ENCODE data around the gene KCNH1.
"Not testable (repeated sequence)": the region's sequence is repeated elsewhere in the genome, so short reads cannot be mapped to it uniquely, and the experiment has no call there.

The KCNH1 gene

DNA sequence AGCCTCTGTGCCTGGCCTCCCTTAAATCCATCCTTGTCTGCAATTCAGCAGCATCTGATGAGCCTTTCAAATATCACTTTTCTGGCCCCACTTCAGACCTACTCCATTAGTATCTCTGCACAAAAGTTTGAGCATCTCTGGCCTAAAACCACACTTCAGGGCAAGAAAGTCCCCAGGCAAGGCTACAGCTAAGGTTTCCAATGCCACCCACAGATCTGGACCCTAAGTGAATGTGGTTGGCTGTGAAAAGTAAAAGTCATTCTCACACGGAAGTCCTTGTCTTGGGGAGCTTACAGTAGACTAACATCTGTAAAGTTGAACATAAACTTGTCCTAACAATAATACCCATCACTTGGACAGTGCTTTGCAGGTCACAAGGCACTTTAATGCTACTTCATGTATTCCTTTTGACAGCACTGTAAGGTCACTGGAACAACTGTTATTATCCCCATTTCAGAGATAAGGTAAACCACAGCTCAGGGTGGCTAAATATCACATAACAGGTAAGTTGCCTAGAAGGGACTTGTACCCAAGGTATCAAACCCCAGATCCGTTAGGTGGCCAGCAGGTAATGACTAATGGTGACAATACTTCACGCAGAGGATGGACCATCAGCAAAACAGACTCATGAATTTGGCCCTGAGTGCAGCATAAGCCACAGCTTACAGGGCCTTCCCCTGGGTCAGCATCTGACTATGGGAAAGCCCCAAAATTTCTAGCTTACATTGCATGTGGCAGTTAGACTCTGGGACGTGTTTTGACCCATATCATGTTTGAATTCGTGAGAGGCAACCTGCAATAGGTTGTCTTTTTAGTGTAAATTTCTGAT lies 449.3 kb downstream of the KCNH1 start:
- no peak for DNase-seq (ENCODE audit: low spot score)

DNA sequence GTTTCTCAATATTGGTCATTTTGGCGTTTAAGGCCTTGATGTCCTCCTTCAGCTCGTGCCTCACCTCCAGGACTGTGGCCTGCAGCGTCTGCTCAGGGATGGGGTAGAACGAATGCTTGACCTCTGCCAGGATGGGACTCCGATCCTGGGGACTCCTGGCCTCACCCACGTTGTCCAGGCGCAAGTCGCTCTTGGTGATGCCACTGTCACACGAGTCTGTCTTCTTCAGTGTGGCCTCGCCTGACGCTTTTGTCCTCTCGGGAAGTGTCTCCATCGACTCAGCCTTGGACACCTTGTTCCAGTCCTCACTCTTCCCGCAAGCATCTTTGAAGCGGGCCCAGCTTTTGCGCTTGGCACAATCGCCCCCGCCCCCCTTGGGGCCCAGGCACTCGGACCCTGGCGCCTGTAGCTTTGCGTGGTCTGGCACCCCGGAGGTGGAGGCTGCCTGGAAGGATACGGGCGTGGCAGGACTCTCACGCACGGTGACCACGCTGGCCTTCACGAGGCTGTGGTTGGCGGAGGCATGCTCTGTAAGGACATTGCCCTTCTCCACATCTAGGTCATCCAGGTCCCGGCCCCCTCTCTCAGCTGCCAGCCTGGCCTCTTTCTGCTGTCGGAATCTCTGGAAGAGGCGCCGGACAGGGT lies 450.4 kb downstream of the KCNH1 start:
- DNase-seq (ENCODE audit: low spot score) = no peak

DNA sequence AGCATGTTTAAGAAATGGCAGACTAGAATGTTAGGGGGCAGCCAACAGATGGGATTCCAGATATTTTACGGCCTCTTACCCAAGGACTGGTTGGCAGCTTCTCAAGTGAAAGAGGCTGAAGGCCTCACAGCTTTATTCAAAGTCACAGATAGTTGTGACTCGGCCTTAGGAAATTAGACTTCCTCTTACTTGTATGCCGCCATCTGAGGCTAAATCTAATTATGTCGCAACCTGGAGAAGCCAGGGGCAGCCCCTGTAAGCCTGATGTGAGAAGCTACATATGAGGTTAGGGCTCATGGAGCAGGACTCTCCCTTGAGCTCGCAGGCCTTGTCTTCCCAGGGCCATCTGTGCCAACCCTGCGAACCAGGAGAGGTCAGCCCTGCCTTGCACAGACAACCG lies 452.8 kb downstream of the KCNH1 start:
- DNase-seq (ENCODE audit: low spot score) = no peak

DNA sequence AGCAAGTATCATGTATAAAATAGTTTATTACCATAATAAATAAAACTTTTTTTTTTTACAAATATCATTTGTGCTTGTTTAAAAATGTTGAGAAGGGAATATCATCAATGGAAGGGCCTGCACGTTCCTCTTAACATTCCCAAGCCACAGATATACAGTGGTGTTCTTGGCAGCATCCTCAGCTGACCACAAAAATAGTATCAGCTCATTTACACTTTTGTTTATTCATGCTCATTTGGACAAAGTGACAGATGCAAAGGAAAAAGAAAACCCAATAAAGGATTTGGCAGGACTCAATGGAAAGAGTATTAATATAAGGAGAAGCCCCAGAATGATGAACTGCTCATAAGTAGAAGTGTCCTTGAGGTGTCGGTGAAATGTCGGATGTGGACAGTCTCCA lies 455.6 kb downstream of the KCNH1 start:
- DNase-seq (ENCODE audit: low spot score) = no peak

DNA sequence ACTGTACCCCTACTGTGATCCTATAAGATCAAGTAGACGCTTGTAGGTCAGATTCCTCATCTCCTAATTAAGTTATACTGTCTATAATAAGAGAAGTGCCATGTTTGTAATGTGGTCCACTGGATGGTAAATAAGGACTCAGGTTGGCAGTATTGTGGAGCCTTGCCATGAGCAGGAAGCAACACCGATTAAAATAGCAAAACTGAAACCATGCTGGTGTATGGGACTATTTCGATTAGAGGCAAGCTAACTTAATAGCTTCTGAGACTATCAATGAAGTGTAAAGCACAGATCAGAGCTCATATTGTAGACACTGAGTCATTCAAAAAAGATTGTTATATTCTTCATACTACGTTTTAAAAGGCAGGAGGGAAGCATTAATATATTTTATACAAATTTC lies 456.4 kb downstream of the KCNH1 start:
- DNase-seq (ENCODE audit: low spot score) = no peak

DNA sequence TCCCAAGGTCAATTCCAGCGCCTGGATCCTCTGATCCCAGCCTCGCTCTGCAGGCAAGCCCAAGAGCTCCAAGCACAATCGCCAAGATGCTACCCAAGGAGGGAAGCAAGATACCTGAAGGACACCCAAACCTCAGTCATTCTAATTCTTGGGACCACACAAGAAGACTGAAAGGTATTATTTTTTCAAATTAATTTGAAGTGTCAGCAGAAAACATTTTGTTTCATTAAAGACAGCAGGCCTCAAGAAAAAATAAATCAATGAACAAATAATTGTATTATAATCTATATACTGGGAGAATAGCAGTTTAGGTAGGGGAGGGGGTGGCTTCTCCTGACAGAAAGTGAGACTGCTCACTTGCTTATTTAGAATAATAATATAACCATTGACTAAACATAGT lies 457.4 kb downstream of the KCNH1 start:
- no peak for DNase-seq (ENCODE audit: low spot score)

DNA sequence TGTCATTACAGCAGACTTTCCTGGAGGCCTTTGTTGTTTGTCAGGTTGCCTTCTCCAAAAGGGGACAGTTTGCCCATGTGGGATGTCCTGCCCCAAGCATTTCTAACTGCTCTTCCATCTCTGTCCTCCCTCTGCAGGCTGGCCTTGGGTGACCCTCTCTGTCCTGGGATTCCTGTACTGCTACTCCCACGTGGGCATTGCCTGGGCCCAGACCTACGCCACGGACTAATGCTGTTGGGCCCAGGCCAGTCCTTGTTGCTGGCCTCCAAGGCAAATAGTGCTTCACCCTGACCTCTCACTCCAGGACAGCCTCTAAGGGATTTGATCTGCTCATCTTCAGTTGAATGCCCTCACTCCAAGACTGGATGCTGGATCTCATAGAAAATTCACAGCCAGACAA lies 459.8 kb downstream of the KCNH1 start:
- no peak for DNase-seq (ENCODE audit: low spot score)

DNA sequence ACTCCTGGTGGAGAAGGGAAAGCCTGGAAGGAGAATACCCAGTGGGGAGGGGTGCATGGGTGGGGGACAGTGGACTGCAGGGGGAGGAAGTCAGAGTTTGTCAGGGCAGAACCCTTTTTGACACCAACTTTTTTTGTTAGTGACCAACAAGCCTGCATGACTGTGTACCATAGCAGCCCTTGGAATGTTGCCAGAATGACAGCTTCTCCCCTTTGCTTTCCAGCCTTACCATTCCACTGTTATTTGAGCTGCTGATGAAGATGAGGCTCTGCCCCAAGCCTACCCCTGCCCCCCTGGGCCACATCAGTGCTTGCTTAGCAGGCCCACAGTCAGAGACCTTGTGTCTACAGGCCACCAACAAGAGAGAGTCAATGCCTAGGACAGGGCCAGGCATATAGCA lies 464.0 kb downstream of the KCNH1 start:
- no peak for DNase-seq (ENCODE audit: low spot score)

DNA sequence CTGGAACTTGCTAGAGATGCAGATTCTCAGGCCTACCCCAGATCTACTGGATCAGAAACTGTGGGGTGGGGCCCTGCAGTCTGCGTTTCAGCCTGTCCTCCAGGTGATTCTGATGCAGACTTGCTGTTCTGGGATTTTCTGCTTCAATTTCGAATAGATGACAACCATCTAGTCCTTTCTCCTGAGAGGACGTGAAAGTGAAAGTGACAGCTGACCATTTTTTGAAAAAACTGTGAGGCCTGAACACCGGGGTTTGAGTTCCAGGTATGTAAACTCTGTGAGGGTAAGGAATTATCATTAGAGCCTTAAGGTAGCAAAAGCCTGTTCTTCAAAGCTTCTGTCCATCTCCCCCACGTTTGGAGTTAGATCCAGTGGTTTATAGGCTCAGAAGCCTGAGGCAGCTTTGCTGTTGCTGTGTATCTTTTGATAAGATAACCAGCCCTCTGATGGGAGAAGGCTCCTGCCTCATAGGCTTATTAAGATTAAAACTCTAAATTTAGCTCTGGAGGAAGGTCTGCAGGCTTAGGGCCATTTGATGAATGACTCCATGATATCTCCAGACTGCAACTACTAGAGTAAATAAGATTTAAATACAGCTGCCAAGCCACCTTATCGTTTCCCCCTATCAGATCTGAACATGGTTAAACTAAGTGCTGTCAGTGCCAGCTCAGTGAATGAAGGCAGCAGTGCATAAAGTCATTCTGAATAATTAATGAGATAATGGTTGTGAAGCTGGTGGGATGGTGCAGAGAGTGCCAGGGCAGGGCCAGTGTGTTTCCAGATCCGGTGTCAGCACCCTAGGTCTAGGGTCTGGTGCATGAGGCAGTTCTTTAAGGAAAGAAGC lies 470.0 kb downstream of the KCNH1 start:
- no peak for DNase-seq (ENCODE audit: low spot score)

DNA sequence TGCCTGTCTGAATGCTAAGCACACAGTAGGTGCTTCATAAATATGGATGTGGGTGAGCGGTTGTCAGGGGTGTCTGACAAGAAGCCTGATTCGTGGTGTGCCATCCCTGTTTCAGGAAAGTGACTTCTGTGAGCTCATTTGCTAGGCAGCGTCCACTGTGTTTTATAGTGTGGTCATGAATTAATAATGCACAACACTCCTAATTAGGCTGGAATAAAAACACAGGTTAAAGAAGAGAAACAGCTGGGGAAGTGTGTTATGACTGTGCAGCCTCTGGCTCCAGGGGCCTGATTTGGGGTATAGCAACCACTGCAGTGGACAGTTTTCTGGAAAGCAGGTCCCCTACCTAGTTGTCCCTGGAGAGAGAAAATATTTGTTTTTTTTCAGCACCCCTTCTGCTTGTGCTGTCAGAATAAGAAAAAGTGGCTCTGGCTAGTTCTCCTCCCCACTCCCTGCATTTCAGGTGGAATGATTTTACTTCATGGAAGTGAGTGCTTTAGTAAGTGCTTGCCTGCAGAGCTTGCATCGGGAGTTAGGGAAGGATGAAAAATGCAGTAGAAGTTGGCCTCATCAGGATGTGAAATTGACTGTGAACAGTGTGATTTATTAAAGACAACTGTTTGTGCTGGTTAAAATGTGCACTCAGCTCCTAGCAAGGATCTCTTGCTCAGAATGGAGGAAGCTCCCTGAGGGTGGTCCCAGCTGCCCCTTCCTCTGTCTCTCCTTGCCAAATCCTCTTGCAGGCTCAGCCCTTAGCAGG lies 471.5 kb downstream of the KCNH1 start:
- no peak for DNase-seq (ENCODE audit: low spot score)

DNA sequence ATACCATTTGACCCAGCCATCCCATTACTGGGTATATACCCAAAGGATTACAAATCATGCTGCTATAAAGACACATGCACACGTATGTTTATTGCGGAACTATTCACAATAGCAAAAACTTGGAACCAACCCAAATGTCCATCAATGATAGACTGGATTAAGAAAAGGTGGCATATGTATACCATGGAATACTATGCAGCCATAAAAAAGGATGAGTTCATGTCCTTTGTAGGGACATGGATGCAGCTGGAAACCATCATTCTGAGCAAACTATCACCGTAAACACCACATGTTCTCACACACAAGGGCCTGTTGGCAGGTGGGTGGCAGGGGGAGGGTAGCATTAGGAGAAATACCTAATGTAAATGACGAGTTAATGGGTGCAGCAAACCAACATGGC lies 472.4 kb downstream of the KCNH1 start:
- DNase-seq (ENCODE audit: low spot score) = not testable (repeated sequence)

DNA sequence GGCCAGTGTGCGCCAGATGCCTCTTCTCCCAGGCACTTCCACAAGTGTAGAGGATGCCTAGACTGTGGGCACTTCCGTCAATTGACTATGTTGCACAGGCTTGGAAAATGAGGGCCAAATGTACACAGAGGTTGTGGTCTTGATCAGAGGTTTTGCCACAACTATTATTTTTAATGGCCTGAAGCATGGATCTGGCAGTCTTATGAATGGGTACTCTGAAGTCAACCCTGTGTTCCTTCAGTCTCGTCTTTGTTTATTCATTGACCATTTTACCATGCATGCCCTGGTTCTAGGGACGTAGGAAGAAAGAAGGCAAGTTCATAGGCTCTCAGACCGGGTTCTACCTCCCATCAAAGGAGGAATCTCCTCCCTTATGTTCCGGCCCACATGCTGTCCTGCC lies 476.1 kb downstream of the KCNH1 start:
- no peak for DNase-seq (ENCODE audit: low spot score)

DNA sequence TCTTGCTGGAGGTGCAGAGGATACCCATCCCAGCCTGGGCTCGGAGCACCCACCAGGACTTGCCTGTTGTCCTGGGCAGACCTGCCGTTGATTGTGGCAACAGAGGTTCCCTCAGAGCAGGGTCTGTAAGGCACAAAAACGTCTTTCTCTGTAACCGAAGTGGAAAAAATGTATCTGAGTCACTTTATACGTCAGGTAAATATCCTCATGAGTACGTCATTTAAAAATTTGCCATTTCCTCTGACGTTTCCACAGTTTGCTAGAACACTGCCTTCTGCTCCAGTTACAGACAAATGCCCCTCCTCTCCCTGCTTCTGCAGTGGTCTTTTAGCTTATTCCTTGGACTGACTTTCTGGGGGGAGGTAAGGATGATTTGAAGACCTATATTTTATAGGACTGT lies 478.4 kb downstream of the KCNH1 start:
- DNase-seq (ENCODE audit: low spot score) = no peak

DNA sequence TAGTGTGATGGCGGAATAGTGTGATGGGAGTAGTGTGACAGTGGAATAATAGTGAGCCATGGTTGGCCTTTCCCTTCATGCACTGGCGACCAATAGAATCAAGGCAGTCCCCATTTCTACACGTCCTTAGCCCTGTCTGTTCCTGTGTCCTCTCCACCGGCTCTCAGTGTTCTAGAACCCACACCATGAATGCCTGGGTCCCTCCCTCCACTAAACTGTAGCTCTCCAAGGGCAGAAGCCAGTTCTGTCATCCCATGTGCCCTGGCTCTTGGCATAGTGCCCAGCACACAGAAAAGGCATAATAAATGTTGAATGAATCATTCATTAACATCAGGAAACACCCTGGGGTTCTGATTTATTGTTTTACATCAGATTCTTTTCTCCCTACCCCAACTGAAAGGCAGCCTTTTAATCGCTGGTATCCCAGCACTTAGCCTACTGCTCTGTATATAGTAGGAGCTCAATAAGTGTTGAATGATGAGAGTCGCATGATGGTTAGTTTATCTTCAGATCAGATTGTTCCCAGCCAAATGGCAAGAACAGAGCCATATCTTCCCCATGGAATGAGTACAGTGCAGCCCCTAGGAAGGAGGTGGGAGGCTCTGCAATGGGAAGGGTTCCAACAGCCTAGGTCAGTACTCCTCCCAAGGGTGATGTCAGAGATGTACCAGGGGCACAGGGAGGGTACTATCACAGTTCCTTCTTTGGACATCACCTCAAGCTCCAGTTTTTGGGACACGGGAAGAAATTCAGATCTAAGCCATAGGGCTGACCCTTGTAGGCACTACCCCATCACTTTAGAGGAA lies 479.6 kb downstream of the KCNH1 start:
- DNase-seq (ENCODE audit: low spot score) = no peak

DNA sequence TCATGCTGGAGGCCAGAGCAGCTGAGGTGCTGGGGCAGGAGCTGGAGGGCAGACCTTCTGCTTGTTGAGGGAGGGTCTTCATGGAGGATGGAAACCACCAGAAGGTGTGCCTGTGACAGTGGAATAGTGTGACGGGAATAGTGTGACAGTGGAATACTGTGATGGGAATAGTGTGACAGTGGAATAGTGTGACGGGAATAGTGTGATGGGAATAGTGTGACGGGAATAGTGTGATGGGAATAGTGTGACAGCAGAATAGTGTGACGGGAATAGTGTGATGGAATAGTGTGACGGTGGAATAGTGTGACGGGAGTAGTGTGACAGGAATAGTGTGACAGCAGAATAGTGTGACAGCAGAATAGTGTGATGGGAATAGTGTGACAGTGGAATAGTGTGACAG lies 480.2 kb downstream of the KCNH1 start:
- DNase-seq (ENCODE audit: low spot score) = no peak

DNA sequence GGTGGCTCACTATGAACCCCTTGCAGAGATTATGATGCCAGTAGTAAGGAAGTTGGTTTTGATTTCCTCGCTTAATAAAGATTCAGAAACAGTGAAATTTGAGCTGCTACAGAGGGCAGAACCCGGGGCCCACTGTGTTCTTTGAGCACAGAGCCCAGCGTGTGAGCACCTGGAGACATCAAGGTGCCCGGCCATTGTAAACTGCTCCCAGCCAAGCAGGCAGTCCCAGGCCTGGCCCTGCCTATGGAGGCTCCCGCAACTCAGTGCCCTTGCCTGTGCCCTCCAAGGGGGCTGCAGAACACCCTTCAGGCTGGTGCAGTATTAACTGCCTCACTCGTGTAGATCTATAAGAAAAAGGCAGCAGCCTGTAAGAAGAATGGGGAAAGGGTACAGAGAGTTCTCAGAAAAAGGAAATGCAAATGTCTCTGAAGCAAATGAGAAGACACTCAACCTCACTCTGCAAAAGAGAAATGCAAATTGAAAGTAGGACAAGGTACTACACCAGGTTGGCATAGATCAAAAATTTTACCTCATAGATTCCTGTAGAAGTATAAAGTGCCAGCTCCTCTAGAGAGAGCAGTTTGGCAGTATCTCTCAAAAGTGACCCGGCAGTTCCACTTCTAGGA lies 481.5 kb downstream of the KCNH1 start:
- DNase-seq (ENCODE audit: low spot score) = no peak

DNA sequence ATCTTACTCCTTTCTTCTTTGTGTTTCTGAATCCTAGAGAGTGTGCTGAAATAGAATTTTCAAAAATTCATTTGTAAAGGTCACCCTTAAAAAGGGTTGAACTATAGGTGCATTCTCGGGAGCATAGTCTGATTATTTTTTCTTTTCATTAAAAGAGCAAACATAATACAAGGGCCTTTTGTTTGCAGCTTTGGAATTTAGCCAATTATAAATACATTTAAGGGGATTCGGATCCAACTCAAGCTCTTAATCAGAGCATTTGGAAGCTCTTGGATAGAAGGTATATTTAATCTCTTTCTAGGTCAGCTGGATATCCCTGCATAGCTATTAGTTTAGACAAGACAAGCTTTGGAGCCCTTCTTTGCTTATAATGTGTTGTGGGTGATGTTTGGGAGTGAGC lies 483.5 kb downstream of the KCNH1 start:
- no peak for DNase-seq (ENCODE audit: low spot score)

DNA sequence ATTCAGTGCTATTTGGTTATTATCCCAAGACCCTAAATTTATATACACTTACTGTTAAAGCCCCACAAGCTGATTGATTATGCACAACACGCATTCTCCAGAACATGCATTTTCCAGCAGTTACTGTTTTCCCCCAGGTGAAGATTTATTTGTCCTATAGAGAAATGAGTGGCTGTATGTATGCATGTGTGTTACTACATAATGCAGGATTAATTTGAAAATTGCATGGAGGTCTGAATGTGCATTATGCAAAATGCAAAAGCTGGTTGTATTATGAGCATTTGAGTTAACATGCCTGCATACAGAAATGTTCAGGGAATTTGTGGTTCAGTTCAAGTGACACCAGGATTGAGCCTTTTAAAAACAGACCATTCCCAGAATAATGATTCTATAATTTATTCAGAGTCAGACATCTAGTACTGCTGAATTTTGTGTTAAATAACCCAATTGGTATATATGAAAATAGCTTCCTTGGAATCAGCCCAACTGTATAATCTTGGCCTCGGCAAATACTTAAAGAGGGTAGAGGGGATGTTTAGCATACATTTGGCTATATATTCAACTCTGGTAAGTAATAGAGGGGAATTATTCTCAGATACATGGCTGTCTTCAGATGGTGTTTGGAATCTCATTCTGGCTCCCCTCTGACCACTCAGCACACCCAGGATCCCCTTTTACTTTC lies 485.2 kb downstream of the KCNH1 start:
- DNase-seq (ENCODE audit: low spot score) = no peak

DNA sequence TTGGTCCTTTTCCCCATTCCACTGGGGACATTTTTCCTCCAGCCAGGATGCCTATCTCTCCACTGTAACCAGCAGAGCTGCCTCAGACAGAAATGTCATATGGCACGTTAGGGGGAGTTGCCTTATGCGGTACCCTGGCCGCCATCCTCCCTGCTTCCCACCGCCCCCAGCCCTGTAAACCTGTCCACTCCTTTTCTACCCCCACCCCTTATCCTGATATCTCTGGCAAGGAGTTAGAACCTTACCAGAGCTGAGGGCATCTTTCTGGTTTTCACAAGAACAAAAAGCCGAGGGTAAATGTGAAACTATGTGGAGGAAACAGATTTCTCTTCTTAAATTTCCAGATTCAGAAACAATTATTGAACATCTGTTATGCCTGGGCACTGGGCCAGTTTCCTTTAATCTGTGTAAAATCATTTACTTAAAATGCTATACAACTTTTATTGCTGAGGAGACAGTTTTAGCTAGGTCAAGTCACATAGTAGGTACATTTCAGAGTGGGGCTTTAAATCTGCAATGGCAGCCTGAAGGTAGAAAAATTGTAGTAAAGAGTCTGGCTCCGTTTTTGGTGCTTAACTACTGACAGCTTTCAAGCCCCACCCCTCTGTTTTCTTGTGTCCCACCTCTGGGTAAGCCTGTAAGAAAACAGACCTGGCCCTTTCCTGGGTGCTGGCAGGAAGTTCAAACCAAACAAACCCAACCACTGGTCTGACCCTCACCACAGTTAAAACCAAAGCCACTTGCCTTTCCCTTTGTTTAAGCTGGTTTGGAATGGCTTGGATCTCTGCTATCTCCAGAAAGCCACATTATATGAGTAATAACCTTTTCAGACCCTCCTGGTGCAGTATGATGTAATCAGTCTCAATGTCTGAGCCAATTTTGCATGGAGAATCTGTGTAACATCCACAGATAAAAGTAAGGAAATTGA lies 486.3 kb downstream of the KCNH1 start:
- DNase-seq (ENCODE audit: low spot score) = no peak

All from hematopoietic multipotent progenitor cell treated with erythropoietin and hydrocortisone succinate and interleukin-3 and kit ligand, for 17 days (in vitro differentiated cells).